Thyroid gland (tissue), 4 donors: ENCODE results near the gene KDM4E.
"Not testable (repeated sequence)": the region's sequence is repeated elsewhere in the genome, so short reads cannot be mapped to it uniquely, and the experiment has no call there.

Source experiments
- POLR2A ChIP-seq, 2 donors: fragments of 450-650 bp; IDR thresholded peaks; one replicate each; pipeline ENCODE4 v1.6.1; 2017; ENCODE audit warnings: antibody characterized with exemption in 2 of 2, mild to moderate bottlenecking in 2 of 2, moderate library complexity in 1 of 2
- TF ChIP-seq, protein P1 (sequence below), 6 experiments: fragments of 200-600 bp in 3 of 6; fragments of 450-650 bp in 3 of 6; sonication (generic) in 3 of 6; IDR thresholded peaks; one replicate each; pipeline ENCODE4 v1.5.1; 2016 to 2019; ENCODE audit warnings: antibody characterized with exemption in 6 of 6, mild to moderate bottlenecking in 2 of 6, inconsistent platforms in 1 of 6, moderate library complexity in 1 of 6

DNA sequence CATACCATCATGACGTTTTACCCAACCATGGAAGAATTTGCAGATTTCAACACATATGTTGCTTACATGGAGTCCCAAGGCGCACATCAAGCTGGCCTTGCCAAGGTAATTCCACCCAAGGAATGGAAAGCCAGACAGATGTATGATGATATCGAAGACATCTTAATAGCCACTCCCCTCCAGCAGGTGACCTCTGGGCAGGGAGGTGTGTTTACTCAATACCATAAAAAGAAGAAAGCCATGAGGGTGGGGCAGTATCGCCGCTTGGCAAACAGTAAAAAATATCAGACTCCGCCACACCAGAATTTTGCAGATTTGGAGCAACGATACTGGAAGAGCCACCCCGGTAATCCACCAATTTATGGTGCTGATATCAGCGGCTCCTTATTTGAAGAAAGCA, 536 bp downstream of the KDM4E start:
- TF ChIP-seq, protein P1, sequence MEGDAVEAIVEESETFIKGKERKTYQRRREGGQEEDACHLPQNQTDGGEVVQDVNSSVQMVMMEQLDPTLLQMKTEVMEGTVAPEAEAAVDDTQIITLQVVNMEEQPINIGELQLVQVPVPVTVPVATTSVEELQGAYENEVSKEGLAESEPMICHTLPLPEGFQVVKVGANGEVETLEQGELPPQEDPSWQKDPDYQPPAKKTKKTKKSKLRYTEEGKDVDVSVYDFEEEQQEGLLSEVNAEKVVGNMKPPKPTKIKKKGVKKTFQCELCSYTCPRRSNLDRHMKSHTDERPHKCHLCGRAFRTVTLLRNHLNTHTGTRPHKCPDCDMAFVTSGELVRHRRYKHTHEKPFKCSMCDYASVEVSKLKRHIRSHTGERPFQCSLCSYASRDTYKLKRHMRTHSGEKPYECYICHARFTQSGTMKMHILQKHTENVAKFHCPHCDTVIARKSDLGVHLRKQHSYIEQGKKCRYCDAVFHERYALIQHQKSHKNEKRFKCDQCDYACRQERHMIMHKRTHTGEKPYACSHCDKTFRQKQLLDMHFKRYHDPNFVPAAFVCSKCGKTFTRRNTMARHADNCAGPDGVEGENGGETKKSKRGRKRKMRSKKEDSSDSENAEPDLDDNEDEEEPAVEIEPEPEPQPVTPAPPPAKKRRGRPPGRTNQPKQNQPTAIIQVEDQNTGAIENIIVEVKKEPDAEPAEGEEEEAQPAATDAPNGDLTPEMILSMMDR (IDR thresholded peaks at IDR 0.05): not testable (repeated sequence)
- TF ChIP-seq POLR2A (IDR thresholded peaks at IDR 0.05): not testable (repeated sequence)
